Activated CD4-positive, alpha-beta T cell treated with anti-CD3 and anti-CD28 coated beads, Interleukin-2, Interleukin-6, amounts not matched to agents 100 ng/mL and 50 ng/mL, durations not matched to agents 16 hours and 8 hours (primary cell): Measurements from ENCODE around the gene CNTNAP3B.
"Not testable (repeated sequence)": the region's sequence is repeated elsewhere in the genome, so short reads cannot be mapped to it uniquely, and the experiment has no call there.

Experiments used
- DNase-seq: peaks from one replicate; pipeline ENCODE4 v3.0.0-alpha.2; 2020

Gene CNTNAP3B

DNA sequence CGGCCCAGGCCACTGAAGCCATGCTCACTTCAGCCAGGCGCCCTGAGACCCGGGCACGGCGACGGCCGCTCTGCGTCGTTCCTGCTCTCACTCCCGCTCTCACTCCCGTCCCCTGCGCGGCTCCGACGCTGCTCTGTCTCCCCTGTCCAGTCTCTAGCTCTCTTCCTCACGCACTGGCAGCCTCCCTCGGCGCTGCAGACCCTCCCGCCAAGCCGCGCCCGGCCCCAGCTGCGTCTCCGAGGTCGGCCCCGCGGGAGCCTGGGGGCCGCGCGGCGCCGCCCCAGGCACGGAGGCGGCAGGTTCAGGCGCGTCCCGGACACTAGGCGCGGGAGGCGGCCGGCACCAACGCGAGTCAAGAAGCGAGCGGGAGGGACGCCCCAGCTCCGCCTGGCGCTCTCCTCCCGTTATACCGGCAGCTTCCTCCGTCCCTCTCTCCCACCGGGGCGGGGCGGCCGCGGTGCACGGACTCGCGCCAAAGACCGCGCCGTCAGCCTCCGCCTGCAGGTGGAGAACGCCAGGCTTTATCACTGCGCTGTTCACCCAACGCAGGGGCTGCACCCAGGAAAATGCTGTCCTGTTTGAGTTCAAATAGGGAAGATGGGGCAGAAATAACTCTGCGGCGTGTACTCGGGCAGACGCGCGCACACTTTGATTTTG lies at the start of gene CNTNAP3B:
Gene CNTNAP3B, minus strand, starts transcription at position 354 of the 657 bp plus-strand sequence. Its CDS starts 332 bp downstream, at position 22.
- not testable (repeated sequence) for DNase-seq

DNA sequence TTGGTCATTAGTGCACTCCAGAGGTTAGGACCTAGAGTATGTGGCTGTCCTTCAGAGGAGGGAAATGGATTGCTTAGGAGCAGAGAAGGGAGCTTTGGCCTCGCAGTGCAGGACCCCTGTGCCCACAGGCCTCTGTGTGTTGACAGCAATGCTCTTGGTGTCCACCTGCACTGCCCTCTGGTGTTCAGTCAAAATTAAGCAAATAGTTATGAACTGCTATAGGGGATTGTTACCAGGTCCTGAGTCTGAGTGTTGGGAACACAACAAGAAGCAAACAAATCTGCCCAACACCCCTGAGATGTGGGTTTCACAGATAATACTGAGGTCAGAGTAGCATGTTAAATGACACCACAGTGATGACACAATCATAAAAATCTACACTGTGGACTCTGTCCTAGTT lies 31.1 kb upstream of the CNTNAP3B start:
- DNase-seq, result peak; percentile 15

DNA sequence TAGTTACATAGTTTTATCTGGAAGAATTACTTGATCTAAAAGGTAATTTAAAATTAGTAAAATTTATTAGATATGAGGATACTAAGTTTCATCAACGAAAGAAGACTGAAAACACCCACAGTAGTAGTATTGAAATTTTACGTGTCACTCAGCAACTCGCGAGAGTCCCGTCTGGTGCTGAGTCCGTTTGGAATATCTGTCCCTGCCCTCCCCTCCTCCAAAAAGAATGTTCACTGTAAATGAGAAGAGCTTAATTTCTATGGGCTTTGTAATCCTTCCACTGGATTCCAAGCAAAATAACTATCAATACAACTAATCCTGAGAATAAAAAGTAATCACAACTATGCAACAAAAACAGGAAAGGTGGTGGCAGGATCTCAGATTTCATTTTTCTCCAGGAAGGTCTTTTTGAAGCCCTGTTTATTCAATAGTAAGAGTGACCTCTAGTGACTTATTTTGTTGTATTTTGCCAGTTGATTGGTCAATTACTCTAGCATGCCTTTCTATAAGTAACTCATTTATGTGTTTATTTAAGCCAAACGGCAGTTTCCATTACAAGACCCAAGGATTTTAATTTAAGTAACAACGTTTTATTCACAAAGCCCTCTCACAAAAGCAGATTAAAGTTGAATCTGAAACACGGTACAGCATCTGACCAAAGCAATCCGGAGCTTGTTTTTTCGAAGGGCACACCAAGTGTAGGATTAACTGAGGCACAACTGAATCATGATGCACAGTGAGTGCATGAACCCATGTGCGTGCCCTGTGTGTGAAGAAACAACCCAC lies 2.0 kb downstream of the CNTNAP3B start:
- not testable (repeated sequence) for DNase-seq

DNA sequence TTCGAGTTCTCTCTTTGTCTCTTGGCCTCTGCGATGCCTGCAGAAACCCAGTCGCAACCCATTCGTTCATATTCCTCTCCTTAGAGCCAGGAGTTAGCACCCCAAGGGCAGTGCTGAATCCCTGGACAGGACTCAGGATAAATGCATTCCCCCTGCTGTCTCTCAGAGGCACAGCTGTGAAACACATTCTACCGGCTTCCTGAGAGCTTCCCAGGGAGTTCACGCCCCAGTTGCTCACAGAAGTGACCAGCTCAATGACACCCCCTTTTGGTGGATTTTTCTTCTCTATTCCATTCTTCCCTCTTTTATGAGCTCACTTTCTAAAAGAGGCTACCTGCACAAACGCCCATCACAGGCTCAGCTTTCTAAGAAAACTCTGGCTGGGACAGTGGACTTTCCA lies 8.2 kb downstream of the CNTNAP3B start:
- DNase-seq, result not testable (repeated sequence)

DNA sequence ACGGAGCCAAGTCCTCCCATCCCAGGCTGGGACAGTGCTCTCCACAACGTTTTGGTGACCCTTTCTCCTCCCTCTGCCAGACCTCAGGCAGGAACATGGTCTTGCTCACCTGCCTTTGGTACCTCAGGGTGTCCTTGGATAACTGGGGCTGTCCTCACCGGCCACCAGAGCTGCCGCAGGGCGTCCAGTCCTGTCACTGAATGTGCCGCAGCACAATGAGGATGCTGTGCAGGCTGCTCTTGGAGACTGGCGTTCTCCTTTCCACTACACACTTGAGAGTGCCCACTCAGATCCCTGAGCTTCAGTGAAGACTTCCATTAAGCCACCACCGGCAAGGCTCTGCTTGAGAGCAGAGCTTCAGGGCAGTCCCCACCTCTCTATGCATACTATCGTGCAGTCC lies 33.3 kb downstream of the CNTNAP3B start:
- DNase-seq, result not testable (repeated sequence)

DNA sequence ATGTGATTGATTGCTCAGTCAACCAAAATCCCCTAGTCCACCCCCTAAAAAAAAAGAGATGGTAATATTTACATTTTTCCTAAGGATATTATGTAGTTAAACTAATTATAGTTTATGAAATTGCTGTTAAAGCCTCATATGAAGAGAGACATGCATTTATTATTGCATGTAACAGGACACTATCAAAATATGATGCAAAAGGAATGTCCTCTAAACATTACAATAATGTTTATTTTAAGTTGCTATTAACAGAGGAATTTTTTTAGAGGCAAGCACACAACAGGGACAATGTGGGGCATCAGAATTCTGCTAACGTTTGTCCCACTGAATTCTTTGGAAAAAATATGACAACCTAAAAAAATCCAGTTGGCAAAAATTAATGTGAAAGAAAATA lies 44.7 kb downstream of the CNTNAP3B start:
- DNase-seq, result not testable (repeated sequence)

DNA sequence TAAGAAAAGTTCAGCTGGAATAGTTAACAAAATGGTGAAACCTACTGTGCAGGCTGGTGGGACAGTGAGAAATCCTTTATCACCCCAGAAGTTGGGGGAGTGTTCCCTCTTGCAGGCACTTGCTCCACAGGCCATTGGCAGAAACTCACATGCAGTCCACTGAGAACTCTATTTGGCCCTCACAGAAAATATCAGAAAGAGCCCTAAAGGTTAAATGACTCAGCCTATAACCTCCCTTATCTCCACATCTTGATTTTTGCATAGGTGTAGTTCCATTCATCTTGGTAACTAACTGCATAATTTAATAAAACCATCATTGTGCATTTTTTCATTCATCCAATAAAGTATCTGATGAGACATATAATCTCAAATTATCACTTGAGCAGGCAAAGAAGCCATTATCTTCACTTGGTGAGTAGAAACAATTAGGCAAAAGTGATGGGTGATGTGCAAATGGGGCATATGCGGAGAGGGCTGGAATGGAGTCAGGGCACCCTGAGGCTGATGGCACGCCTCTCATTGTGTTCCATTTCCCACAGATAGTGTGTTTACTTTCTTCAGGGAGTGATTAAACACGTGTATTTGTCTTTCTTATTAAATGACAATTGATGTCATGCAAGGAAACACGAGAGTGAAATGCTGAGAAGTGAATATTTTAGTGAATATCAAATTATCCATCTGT lies 45.2 kb downstream of the CNTNAP3B start:
- not testable (repeated sequence) for DNase-seq

DNA sequence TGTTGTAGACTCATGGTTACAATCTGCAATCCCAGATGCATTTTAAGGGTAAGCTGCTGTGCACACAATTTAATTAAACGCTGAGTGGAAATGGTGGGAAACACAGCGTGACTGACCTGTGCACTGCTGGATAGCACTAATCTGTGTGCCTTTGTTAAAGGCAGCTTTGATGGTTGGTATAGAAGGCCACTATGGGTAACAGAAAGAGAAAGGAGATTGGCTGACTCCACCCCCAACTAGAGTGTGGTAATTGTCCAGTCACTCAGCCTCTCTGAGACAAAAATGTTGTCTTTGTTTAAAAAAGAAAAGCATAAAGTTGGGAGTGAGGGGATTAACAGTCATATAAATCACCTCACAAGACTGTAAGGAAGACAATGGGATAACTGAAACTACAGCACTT lies 48.9 kb downstream of the CNTNAP3B start:
- DNase-seq, result not testable (repeated sequence)

DNA sequence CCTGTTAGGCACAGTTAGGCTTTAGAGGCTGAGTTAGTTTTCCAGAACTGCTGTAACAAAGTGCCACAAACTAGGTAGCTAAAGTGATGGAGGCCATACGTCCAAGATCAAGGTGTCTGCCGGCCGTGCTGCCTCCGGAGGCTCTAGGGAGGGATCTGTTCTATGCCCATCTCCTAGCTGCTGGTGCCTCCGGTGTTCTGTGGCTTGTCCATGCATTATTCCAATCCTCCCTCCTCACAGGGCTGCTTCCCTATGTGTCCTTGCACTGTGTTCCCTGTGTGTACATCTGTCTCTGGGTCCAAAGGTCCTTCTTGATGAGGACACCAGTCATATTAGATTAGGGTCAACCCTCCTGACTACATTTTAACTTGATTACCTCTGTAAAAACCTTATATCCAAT lies 54.4 kb downstream of the CNTNAP3B start:
- DNase-seq, result not testable (repeated sequence)

DNA sequence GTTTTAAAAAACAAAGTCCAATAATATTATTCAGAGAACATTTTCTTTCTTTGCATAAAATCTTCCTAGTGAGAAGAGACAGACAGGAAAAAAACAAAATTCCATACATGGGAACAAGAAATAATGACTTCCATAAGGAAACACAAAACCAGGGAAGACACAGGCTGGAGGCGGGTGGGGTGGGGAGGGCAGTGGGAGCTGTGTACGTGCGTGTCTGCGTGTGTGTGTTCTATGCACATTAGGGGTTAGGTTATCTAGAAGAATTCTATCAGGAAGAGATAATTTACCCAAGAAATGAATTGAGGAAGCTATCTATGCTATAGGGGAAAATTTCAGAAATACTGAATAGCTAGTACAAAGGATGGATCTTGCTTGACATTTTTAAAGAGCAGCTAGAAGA lies 58.2 kb downstream of the CNTNAP3B start:
- not testable (repeated sequence) for DNase-seq

DNA sequence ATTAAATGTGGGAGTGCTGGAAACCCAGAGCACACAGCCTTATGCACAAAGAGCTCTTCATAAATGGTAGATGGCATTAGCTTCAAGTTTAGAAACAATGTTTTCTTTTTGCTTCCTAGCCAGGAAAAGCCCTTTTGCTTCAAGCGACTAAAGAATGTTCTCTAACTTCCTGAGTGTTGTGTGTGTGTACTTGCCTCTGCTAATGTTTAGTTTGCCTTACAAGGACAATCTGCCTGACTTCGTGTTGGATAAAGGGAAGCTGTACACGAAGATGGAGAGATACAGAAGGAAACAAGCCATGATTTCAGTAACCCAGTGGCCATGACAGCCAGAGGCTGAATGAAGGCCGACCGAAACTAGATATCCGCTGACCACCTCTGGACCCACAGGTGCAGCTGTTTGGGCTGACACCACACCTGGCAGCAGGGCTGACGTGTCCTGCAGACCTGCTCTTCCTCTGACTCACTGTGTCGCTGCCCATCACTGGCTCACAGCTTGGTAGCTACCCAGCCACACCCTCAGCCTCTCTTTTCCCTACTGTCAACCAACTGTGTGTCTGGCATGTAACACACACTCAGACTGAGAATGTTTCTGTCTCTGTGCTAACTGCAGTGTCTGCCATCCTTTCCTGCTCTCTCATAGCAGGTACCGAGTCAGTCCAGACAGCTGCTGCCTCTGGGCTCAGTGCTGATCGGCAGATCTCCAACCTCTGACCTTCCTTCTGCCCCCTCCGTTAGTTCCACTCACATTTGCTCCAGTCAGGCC lies 59.0 kb downstream of the CNTNAP3B start:
- DNase-seq, result not testable (repeated sequence)

DNA sequence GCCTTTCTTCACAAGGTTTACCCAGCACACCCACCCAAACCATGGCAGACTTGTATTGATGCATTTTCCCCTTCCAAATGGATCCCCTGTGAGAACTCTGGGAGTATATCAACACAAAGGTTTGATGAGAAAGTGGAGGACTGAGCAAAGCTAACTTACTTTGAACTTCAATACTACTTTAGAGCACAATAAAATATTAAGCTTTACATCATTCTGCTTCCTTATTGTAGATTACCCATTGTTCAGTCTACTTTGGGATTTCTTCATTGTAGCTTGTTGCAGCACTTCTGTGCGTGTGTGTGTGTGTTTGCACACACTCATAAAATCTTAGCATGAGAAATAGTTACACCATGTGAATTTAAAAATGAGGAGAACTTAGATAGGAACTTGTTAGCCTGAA lies 75.4 kb downstream of the CNTNAP3B start:
- DNase-seq, result not testable (repeated sequence)

DNA sequence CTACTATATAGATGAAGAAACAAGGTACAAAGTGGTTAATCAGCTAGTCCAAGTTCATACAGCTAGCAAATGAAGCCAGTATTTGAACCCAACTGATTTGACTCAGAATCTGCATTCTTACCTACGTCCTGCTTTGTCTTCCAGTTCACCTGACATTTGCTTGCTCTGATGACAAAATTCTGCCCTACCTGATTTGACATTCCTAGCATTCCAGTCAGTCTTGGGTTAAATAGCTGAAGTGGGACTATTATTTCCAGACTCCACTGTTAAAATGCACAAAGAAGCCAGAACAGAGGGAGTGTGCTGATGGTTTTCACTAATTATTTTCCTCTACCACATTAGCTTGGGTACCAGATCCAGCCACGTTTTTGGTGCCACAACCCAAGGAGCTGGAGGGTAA lies 78.5 kb downstream of the CNTNAP3B start:
- DNase-seq, result not testable (repeated sequence)

DNA sequence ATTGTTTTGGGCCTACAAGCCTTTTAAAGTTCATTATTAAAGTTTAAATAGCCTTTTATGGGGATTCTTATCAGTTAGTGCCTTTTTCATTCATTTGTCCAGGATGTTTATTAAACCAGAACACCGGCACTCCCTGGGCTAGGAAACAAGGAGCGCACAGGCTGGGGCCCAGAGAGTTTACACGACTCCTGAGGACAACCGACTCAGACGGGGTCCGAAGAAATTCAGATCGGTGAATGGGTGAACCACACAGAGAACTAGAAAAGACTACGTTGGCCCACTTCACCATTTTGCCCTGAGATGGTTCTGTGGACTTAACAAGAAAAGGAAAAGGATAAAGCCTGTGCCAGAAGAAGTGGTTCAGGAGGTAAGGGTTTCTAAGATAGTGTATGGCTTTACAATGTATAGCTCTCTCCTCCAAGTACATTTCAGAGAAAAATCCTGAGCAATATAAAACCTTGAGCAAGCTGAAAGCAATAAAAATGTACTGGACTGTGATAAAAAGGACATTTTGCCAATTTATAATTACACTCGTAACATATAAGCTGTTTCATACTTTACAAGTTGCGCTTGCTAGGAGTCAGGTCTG lies 84.7 kb downstream of the CNTNAP3B start:
- DNase-seq, result not testable (repeated sequence)

DNA sequence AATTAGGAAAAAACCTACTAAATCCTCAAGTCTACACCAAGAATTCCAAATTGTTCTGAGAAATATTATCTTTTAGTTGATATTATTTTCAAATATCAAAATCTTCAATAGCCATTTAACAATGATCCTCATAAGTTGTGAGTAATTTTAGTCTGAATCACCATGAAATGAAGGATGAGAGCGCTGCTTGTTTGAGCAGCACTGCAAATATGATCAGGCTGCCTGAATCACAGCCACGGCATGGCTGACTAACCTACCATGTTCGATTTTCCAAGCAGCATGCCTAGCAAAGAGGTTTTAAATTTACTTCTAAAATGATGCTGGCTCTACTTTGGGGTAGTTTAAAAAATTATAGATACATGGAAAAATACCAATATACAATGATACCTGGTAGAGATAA lies 95.7 kb downstream of the CNTNAP3B start:
- not testable (repeated sequence) for DNase-seq

DNA sequence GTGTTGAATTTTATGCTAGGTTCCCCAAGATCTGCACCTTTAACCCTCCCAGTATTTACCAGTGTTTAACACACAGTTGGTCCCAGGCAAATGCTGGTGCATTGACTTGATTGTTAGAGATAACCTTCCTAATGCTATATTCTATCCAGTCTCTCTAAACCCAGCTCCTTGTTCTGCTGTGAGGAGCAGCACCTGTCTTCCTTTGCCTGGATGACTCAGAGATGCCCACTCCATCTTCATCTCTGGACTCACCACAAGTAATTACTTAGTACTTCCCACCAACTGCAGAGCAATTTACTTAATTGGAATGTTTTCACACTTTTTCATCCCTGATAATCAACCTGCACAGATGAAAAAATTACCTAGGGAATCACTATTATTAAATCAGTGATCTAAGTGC lies 108.6 kb downstream of the CNTNAP3B start:
- not testable (repeated sequence) for DNase-seq

DNA sequence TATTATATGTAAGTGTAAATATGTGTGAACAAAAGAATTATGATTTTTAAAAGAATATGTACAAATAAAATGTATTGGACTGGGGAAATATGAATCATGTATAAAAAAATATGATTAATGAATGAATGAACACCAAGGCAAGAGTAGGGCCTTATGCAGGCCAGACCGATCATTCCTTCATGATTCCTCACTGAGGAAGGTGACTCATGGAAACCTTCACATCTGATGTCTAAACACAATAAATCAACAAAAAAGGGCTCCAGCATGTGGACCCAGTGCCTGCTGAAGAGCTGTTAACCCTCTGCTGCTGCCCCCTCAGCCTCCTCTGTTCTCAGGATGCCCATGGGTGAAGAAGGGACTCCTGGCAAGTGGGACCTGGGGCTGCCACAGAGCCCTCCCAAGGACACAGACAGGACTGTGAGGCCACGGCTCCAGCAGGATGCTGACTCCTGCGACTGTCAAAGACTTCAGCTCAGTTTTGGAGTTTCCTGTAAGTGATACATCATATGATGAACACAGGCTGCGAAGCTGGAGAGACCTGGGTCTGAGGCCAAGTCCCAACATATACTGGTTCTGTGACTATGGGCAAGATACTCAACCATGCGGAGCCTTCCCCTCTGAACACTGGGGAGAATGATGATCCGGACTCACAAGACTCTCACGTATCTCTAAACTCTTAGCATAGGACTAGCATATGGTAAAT lies 110.9 kb downstream of the CNTNAP3B start:
- DNase-seq, result not testable (repeated sequence)

DNA sequence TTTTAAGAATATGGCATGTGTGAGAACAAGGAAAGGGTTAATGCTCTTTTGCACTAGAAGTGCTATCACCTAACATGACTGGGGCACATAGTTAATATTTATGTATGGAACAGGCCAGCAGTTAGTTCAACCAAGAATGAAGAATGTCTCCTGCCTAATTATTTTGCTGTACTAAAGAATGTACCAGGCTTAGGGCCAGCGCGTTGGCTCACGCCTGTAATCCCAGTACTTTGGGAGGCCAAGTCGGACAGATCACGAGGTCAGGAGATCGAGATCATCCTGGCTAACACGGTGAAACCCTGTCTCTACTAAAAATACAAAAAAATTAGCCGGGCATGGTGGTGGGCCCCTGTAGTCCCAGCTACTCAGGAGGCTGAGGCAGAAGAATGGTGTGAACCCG lies 114.9 kb downstream of the CNTNAP3B start:
- not testable (repeated sequence) for DNase-seq

DNA sequence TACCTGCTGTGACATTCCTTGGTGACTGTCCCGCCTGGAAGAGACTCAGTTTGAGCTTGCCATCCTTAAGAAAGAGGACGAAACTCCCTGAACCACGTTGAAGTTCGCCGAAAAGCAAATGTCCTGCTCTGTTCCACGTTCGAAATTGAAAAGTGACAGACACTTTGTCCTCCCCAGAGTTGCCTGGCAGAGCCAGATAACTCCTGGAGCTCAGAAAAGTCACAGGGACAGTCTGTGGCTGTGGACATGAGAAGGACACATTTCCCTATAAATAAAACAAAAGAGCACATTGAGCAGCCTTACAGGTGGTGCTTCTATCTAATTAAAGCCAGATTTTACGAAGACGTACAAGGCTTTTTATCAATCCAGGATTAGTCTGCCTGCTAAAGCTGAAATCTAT lies 137.6 kb downstream of the CNTNAP3B start:
- DNase-seq, result not testable (repeated sequence)

DNA sequence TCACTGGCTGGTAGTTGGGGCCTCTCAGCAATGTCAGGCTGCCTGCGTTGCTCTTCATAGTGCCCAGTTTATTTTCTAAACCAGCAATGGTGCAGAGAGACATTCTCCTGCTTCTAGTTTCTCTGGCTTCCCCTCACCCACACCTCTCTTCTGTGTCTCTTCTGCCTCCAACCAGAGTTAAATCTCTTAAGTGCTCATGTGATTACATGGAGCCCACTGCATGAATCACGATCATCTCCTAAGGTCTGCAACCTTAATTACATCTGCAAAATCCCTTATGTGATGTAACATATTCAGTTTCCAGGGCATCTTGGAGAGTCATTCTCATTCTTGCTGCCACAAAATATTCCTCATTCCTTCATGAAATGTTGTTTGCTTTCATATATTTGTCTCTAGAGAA lies 149.0 kb downstream of the CNTNAP3B start:
- not testable (repeated sequence) for DNase-seq

DNA sequence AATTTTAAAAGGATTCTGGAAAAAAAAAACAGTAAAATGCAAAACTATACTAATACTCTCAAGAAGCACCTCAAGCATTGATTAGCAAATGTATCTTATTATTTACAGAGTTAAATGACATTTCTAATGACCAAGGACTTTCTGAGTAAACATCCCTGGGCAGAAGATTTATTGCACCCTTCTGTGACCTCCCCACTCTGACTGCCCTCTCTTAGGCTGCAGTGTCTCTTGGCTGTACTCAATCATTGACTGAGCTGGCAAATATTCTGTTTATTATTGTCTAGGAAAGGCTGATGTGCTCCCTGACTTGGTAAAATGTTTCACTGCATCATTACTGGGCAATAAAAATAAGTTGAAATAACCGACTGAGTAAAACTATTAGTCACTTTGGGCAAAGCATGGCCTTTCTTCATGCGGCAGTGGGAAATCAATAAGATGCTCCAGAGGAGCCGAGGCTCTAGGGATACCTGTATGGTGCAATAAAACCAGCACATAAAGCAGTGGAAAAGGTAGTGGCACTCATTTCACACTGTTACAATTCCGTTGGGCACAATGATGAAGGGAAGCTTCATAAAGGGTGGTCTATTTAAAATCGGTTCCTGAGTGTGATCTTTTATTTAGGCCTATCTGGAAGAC lies 151.1 kb downstream of the CNTNAP3B start:
- DNase-seq, result not testable (repeated sequence)
